NCI-H187 (cell line): ENCODE data around the gene PTPRT.
A peak's percentile ranks its signal among the peaks of the same experiment; 100 is the strongest.

Experiments
- DNase-seq, 2 experiments: peaks; one replicate each; lab custom pipeline; 2025; lab: John Stamatoyannopoulos, UW

PTPRT gene

DNA sequence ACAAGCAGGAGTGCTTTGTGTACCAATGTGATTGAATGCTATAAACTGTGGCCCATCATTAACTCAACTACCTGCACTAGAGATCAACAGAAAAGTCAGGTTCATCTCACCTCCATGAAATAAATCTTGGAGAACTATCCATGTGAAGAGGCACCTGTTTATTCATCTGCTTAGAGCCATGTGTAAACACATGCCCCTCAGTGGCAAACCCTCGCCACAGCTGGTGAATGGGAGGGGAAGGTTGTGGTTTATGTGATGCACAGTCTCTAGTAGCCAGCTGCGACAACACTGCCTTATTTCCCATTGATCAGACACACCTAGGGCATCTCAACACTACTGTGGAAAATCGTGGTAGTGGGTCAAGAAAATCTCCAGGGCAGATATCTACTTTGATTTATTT, 640.2 kb downstream of the PTPRT start:
- peak; percentile 18 to 26 for DNase-seq

DNA sequence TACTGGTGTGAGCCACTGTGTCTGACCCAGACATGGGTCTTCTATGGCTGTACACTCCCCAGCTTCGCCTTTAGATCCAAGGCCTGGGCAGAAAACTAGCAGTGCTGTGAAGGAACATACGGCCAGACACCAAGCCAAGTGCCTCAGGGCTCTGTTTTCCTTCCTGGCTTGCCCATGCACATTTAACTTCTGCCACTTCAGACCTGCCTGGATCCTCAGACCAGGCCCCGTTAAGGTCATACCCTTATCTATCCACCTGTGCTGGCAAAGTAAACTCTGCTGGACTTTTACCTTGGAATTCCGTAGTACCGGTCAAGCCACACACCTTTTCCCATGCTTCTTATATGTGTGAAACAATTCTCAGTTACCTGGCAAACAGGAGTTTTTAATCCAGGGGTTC, 644.8 kb downstream of the PTPRT start:
- no peak for DNase-seq

DNA sequence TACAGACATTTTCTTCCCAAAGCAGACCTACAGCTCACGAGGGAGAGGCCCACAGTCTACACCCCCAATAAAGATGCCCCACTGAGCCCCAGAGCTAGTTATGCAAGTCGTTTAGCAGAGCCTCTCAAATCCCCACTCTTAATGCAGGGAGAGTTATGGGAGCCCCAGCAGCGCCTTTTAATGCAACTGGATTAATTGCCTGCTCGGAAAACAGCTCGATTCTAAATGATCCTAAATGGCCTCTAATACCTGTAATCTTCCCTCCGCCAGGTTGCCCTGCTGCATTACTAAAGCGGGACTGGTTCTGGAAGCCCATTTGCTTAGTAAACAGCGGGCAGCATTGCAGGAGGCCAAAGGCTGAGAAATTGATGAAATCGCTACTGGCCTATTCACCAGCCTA, 656.9 kb downstream of the PTPRT start:
- DNase-seq, result no peak

DNA sequence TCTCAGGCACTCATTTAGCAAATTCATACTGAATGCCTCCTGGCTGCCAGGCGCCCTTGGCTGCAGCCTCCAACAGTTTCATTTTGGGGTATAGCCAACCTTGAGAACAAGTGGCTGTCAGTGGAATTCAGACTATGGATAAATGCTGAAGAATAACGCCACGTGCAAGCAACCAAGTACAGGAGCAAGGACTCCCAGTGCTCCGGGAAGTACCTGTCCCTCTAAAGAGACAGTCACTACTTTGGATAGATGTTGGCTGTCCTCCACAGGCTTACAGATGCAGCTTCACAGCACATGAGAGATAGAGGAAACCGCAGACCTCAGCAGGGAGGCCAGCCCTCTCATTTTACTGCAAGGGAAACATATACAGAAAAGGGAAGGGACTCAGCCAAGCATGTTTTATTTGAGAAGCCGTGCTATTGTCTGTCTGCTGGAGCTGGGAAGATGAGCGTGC, 658.2 kb downstream of the PTPRT start:
- DNase-seq, result peak; percentile 41 to 74

GRCh38 chr20:42530855-42531448, 658.8 kb downstream of the PTPRT start:
- DNase-seq, result no peak

GRCh38 chr20:42530191-42530590, 659.5 kb downstream of the PTPRT start:
- DNase-seq, result no peak

DNA sequence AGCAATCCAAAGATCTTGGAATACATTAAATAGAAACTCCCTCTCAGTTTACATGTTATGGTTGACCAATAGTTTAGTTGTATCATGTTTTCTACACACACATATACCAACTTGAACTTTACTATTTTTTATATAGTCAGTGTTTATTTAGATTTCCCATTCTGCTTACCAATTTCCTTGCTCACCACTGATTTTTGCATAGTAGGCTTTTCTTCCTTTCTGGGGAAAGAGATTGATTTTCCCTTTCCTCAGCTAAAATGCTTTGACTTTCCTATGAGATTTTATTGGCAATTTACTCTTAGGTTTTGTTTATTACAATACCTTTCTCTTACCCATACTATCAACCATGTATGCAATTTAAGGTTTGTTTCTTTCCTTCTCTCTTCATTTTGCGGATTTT, 665.6 kb downstream of the PTPRT start:
- DNase-seq, result no peak

GRCh38 chr20:42516692-42517091, 673.0 kb downstream of the PTPRT start:
- DNase-seq, result no peak

- DNase-seq, result no peak
Measured at GRCh38 chr20:42510686-42511085, 679.0 kb downstream of the PTPRT start.

DNA sequence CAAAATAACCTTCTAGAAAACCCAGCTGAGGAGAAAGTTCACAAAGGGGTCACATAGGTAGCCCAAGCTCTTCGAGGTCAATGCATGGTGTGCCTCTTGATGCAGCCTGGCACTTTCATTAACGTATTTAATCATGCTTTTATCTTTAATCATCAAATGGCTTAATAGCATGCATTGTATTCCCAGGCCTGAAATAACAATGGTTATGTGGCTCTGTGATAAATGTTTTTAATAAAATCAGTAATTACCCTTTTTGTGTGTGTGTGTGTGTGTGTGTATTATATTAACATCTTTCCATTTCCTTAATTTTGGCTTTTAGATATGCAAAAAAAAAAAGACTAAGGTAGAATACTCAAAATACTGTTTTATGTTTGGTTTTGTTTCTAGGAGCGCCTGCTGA, 681.8 kb downstream of the PTPRT start:
- DNase-seq, result no peak

- no peak for DNase-seq
Measured at GRCh38 chr20:42506397-42506796, 683.3 kb downstream of the PTPRT start.

- DNase-seq, result no peak
Measured at GRCh38 chr20:42502591-42502990, 687.1 kb downstream of the PTPRT start.

GRCh38 chr20:42496595-42496994, 693.1 kb downstream of the PTPRT start:
- DNase-seq, result no peak

DNA sequence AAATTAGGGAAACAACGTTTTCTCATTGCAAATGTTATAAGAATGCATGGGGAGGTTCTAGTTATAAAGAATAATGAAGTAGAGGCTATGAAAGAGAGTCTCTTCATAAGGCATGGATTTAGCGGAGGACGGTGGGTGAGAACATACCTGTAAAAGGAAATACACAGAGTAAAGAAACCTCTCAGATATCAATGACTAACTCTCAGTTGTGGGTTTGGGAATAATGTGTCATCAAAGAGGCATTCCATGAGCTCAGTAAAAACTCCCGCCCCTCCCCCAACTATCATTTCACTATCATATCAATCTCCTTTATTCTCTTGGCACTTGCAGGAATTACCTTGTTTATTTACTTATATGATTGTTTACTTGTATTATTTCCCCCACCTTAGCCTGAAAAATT, 695.4 kb downstream of the PTPRT start:
- no peak for DNase-seq

DNA sequence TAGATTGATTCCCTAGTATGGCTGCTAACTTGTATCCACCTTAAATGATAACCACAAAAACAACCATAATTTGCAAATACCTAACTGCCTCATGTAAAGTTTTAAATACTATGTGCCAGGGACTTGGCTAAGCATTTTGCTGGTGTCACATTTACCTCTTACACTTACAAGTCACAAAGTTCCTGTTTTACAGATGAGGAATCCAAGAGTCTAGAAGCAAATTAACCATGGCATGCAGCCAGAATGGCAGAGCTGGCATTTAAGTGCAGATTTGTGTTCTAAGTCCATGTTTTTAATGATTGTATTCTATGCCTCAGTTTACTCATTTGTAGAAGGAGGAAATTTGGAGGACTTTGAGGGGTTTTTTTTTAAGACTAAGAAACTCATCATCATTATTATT, 696.7 kb downstream of the PTPRT start:
- DNase-seq, result no peak

- DNase-seq, result no peak
Measured at GRCh38 chr20:42492290-42492689, 697.4 kb downstream of the PTPRT start.

DNA sequence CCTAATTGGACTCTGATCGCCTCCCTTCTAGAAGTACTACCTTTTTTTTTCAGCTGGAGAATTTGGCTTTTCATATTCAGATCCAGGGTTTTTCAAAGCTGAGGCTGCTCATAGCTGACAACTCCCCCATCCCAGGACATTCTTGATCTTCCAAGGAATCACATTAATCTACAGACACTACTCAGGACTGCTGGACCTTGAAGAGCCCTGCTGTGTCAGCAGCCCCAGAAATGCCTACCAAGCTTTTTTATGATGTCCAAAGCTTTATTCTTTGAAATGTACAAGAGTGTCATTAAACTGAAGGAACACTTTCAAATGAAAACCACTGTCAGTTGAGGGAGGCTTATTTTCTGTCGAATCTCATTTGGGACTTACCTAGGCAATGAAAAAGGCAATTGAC, 704.1 kb downstream of the PTPRT start:
- DNase-seq, result no peak

- DNase-seq, result no peak
Measured at GRCh38 chr20:42484790-42485375, 704.8 kb downstream of the PTPRT start.

GRCh38 chr20:42484335-42484734, 705.4 kb downstream of the PTPRT start:
- DNase-seq, result no peak

DNA sequence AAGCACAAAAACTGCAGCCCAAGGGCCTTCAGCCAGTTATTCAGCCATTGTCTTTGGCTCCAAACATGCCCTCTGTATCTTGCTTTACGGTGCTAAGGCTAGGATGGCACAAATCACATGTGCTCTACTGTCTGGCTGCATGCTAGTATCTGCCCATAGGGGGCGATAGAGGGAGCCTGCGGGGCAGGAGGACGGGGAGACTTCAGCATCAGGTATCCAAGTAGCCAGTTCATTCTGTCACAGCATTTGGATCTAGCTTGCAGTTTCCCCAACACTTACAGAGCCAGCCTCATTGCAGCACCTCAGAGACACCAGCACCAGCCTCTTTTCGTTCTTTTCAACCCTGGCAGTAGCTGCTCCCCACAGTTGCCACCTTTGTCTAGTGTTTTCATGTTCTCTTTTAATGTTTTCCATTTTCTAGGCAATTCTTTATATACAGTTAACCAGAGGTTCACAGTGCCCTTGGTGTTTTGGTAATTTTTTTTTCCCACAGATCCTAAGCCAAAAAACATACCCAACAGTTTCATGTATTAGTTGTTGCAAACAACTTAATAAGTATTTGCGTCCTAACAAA, 705.9 kb downstream of the PTPRT start:
- DNase-seq, result peak in 1 of 2 experiments; percentile 3

GRCh38 chr20:42482808-42483207, 706.9 kb downstream of the PTPRT start:
- DNase-seq, result no peak

GRCh38 chr20:42475773-42476172, 713.9 kb downstream of the PTPRT start:
- no peak for DNase-seq

DNA sequence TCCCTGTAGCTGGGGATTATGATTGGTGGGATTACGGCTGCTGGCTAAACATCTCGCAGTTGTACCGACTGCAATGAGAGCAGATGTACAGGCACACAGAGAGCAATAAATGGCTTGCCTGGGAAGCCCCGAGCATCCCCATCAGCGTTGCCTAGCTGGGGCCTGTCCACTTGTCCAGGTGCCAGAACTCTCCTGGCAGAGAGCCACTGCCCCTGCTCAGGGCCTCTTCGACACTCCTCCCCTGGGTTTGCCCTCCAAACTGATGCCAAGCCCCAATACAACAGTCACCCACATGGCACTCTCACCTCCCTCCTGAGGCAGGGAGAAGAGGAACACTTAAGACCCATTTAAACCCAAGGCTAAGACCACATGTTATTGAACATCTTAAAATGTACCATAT, 715.1 kb downstream of the PTPRT start:
- DNase-seq, result no peak

DNA sequence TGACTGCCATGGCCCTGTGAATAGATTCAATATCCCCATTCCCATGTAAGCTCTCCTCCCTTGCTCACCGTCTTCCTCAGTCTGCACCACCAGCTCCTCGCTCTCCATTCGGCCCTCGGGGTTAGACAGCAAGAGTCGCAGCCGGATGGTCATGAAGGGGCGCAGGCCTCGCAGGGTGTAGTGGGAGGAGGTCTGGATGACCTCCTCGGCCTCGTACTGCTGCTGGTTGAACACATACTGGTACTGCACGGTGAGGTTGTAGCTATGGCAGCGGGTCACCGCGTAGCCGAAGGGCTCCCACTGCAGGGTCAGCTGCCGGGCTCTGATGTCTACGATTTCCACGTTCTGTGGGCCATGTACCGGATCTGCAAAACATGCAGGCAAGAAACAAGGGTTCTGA, 717.5 kb downstream of the PTPRT start:
- no peak for DNase-seq
